HEK293 (cell line): ENCODE results near the gene CEMP1.

Experiments
- ZBTB21 ChIP-seq: fragments of 450-650 bp; formaldehyde crosslinking; IDR thresholded peaks from 2 replicates; pipeline ENCODE4 v1.5.1; 2017; ENCODE audit warnings: missing biosample characterization, missing genetic modification characterization
- ZNF146 ChIP-seq: fragments of 450-650 bp; formaldehyde crosslinking; IDR thresholded peaks from 2 replicates; pipeline ENCODE4 v1.5.1; 2016; ENCODE audit warnings: missing biosample characterization, missing genetic modification characterization
- ZNF175 ChIP-seq: fragments of 450-650 bp; formaldehyde crosslinking; IDR thresholded peaks from 2 replicates; pipeline ENCODE4 v1.5.1; 2016; ENCODE audit warnings: missing biosample characterization, missing genetic modification characterization
- ZNF239 ChIP-seq: fragments of 450-650 bp; formaldehyde crosslinking; IDR thresholded peaks from 2 replicates; pipeline ENCODE4 v1.5.1; 2016; ENCODE audit warnings: missing biosample characterization, missing genetic modification characterization
- ZNF776 ChIP-seq: fragments of 450-650 bp; formaldehyde crosslinking; IDR thresholded peaks from 2 replicates; pipeline ENCODE4 v1.5.0; 2017; ENCODE audit warnings: missing biosample characterization, missing genetic modification characterization, borderline replicate concordance
- TF ChIP-seq, protein P1 (sequence below): fragments of 450-650 bp; formaldehyde crosslinking; IDR thresholded peaks from 2 replicates; pipeline ENCODE4 v1.5.1; 2016; ENCODE audit warnings: missing biosample characterization, missing genetic modification characterization

GRCh38 chr16:2490190-2491105 is 40.8 kb downstream of the CEMP1 start:
- TF ChIP-seq ZNF239 (tag by site-specific recombination) (no peak), ZNF146 (no peak), ZNF175 (tag by site-specific recombination) (no peak), ZBTB21 (tag by site-specific recombination) (no peak), ZNF776 (no peak)
- TF ChIP-seq, protein P1, sequence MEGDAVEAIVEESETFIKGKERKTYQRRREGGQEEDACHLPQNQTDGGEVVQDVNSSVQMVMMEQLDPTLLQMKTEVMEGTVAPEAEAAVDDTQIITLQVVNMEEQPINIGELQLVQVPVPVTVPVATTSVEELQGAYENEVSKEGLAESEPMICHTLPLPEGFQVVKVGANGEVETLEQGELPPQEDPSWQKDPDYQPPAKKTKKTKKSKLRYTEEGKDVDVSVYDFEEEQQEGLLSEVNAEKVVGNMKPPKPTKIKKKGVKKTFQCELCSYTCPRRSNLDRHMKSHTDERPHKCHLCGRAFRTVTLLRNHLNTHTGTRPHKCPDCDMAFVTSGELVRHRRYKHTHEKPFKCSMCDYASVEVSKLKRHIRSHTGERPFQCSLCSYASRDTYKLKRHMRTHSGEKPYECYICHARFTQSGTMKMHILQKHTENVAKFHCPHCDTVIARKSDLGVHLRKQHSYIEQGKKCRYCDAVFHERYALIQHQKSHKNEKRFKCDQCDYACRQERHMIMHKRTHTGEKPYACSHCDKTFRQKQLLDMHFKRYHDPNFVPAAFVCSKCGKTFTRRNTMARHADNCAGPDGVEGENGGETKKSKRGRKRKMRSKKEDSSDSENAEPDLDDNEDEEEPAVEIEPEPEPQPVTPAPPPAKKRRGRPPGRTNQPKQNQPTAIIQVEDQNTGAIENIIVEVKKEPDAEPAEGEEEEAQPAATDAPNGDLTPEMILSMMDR = no peak
